Uterus (tissue), 4 donors: ENCODE measurements around the gene CLDN11. TPM values are rescaled to one million over a fixed set of nuclear protein-coding genes. Genes with fewer than 3 reads are reported as not detected.

Experiments used
- DNase-seq, 2 donors: peaks; one replicate each; pipeline ENCODE4 v3.0.0-alpha.2; 2019 to 2020
- H3K27ac ChIP-seq, 2 donors: fragments of 200-600 bp; sonication (generic); 1 replicate in 1 of 2; 2 replicates in 1 of 2; pipeline ENCODE4 v1.5.1; 2016 to 2018
- H3K27me3 ChIP-seq, 2 donors: fragments of 200-600 bp; sonication (generic); one replicate each; pipeline ENCODE4 v1.5.1; 2018 to 2019; ENCODE audit warnings: control low read depth in 1 of 2
- H3K36me3 ChIP-seq, 2 donors: fragments of 200-600 bp; sonication (generic); one replicate each; pipeline ENCODE4 v1.5.1; 2019; ENCODE audit warnings: control low read depth in 1 of 2
- H3K4me1 ChIP-seq, 2 donors: fragments of 200-600 bp; sonication (generic); one replicate each; pipeline ENCODE4 v1.5.1; 2018 to 2019; ENCODE audit warnings: control low read depth in 1 of 2
- H3K4me3 ChIP-seq, 2 donors: fragments of 200-600 bp; sonication (generic); 1 replicate in 1 of 2; 2 replicates in 1 of 2; pipeline ENCODE4 v1.5.1; 2018 to 2019; ENCODE audit warnings: mild to moderate bottlenecking in 1 of 2
- H3K9me3 ChIP-seq, 2 donors: fragments of 200-600 bp; sonication (generic); one replicate each; pipeline ENCODE4 v1.5.1; 2019; ENCODE audit warnings: control low read depth in 1 of 2
- POLR2A ChIP-seq, 2 donors: fragments of 450-650 bp; IDR thresholded peaks; one replicate each; pipeline ENCODE4 v1.6.1; 2016; ENCODE audit warnings: antibody characterized with exemption in 2 of 2, mild to moderate bottlenecking in 1 of 2, moderate library complexity in 1 of 2
- intact Hi-C: fragments of 100-400 bp; cut with DNase I; formaldehyde crosslinking; loops from one replicate; pipeline ENCODE4 v1.15.1; 2023; ENCODE audit warnings: low total_unique reads
- microRNA-seq: library from miRNA; unstranded; fragments of <30 nt; microRNA quantifications from one replicate; pipeline ENCODE4, GENCODE V29; 2016; ENCODE audit warnings: borderline microRNAs expressed, borderline replicate concordance
- total RNA-seq, 4 donors: library from RNA; depleted of rRNA in 3 of 4; stranded (reverse); fragments of >200 nt in 3 of 4; gene quantifications; one replicate each; pipeline versions ENCODE4 v1.1.0 to v1.2.4, GENCODE V29; 2014 to 2023
- TF ChIP-seq, protein P1 (sequence below), 4 experiments: fragments of 200-600 bp in 2 of 4; fragments of 450-650 bp in 2 of 4; sonication (generic) in 2 of 4; IDR thresholded peaks; one replicate each; pipeline ENCODE4 v1.5.1; 2016 to 2019; ENCODE audit warnings: antibody characterized with exemption in 4 of 4, mild to moderate bottlenecking in 2 of 4, moderate library complexity in 1 of 4
- donor health status: DM: yes; HTN: yes; CAD: no.

The CLDN11 gene
- total RNA-seq, 4 donors from 2014 or later: 5.4 to 73.2 (median 19.9) TPM

DNA sequence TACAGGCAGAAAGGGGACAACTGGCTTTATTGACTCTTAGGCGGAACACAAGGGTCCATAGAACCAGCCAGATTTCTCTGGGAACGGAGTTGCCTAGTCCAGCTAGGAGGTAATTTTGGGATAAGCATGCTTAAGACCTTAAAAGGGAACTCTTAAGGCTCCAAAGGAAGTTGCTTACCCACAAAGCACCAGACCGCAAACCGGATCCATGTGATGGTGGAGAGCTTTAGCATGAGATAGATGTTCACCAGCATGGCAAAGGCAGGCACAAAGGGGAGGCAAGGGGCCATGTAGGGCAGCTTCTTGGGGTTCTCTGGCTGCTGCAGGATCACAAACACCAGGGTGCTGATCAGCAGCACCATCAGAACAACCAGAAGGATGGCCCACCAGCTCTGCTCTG is 61.4 kb downstream of the CLDN11 start:
- no peak overlapping the region for H3K27ac ChIP-seq
- H3K4me3 ChIP-seq: no peak overlapping the region
- H3K9me3 ChIP-seq: no peaks in the 10 kb centered on the region
- intact Hi-C loops: no loop called here
- H3K4me1 ChIP-seq: peaks cover 0 to 3% of the 10 kb centered on the region in 2 donors
- H3K36me3 ChIP-seq: no peaks in the 10 kb centered on the region
- TF ChIP-seq, protein P1, sequence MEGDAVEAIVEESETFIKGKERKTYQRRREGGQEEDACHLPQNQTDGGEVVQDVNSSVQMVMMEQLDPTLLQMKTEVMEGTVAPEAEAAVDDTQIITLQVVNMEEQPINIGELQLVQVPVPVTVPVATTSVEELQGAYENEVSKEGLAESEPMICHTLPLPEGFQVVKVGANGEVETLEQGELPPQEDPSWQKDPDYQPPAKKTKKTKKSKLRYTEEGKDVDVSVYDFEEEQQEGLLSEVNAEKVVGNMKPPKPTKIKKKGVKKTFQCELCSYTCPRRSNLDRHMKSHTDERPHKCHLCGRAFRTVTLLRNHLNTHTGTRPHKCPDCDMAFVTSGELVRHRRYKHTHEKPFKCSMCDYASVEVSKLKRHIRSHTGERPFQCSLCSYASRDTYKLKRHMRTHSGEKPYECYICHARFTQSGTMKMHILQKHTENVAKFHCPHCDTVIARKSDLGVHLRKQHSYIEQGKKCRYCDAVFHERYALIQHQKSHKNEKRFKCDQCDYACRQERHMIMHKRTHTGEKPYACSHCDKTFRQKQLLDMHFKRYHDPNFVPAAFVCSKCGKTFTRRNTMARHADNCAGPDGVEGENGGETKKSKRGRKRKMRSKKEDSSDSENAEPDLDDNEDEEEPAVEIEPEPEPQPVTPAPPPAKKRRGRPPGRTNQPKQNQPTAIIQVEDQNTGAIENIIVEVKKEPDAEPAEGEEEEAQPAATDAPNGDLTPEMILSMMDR (IDR thresholded peaks at IDR 0.05): no peak
- no peak for TF ChIP-seq POLR2A (IDR thresholded peaks at IDR 0.05)
- no peak for DNase-seq
- H3K27me3 ChIP-seq: no peaks in the 10 kb centered on the region

DNA sequence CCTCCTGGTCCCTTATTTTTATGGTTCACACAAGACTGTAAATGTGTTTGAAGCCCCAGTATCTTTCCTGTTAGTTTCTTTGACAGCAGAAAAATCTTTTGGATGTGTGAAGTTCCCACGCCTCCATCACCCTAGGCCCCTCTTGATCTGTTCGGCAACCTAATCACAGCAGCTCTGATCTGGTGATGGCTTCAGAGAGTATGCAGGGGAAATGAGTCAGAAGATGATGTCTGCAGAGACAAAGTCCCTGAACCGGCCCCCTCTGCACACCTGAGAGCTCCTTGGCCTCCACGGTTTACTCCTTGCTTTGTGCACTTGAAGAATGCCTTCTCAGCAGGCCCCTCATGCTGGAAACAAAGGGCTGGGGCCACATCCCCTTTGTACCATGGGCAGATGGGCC is 63.5 kb downstream of the CLDN11 start:
- H3K27me3 ChIP-seq: no peaks in the 10 kb centered on the region
- H3K4me1 ChIP-seq: no peaks in the 10 kb centered on the region
- H3K27ac ChIP-seq: no peak overlapping the region
- TF ChIP-seq, protein P1 (IDR thresholded peaks at IDR 0.05): no peak
- TF ChIP-seq POLR2A (IDR thresholded peaks at IDR 0.05): no peak
- intact Hi-C loops: no loop called here
- no peaks in the 10 kb centered on the region for H3K9me3 ChIP-seq
- no peaks in the 10 kb centered on the region for H3K36me3 ChIP-seq
- no peak overlapping the region for H3K4me3 ChIP-seq
- DNase-seq: no peak

DNA sequence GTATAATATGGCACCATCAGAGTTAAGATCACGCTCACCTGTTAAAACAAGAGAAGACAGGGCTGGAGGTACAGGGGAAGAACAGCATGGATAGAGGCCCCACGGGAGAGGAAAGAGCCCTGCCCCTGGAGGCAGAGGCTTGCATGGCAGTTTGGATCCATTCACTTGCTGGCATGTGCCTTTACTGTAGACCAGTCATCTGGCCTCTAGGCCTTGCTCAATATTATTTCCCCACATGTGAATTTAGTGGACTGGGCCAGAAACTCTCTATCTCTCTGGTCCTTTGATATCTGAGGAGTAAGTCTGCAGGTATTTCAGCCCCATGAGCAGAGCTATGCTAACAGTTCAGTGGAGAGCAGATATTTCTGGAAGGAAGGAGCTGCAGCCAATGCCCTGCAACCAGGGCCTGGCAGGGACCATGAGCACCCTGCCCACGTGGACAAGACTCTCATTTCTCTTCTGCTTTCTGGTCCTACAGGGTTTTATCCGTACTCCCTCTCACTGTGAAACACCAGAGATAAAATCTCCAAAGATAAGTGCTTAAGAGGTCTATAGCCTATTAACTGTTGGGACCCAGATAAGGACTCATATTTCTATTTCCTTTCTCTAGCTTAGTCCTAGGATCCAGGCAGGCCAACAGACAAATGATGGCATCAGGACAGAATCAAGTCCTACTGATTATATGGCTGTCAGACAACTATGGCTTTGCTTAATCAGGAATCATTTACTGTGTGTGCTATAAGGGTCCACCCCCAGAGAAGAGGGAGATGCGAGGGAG is 65.0 kb downstream of the CLDN11 start:
- H3K27ac ChIP-seq: no peak overlapping the region
- no peak for DNase-seq
- no peaks in the 10 kb centered on the region for H3K4me1 ChIP-seq
- H3K36me3 ChIP-seq: no peaks in the 10 kb centered on the region
- intact Hi-C loops: no loop called here
- H3K4me3 ChIP-seq: no peak overlapping the region
- TF ChIP-seq POLR2A (IDR thresholded peaks at IDR 0.05): no peak
- TF ChIP-seq, protein P1 (IDR thresholded peaks at IDR 0.05): no peak
- no peaks in the 10 kb centered on the region for H3K9me3 ChIP-seq
- no peaks in the 10 kb centered on the region for H3K27me3 ChIP-seq

Small RNA genes lying within 50 kb of the gene (microRNA-seq; reads per million reads assigned to microRNA genes)
- not detected for gene MIR6828

Other genes with a start within 250 kb of the CLDN11 start
- gene PHC3, start 237.1 kb upstream of the CLDN11 start, total RNA-seq: 100 to 1,000 TPM in 2 of 4 donors, 10 to 100 TPM in 2; 28.5 to 164 (median 87.1) TPM
- gene PRKCI, start 196.4 kb upstream of the CLDN11 start, total RNA-seq: 10 to 100 TPM; 14.9 to 84.9 (median 40.6) TPM
- 100 to 1,000 TPM in 1 of 4 donors, 10 to 100 TPM in 3; 34.3 to 143 (median 51.2) TPM for gene SKIL, start 61.2 kb upstream of the CLDN11 start, total RNA-seq
- under 1 TPM in 1 of 4 donors, not detected in 3; 0.55 TPM for gene SLC7A14, start 167.2 kb downstream of the CLDN11 start, total RNA-seq